Upper lobe of right lung (tissue), 1 donor: ENCODE measurements around the gene LASP1NB.

ENCODE experiments used
- ATAC-seq: fragments of 200-7000 bp; cut with Tn5 transposase; one replicate; pipeline ENCODE4 v1.9.1; 2020; ENCODE audit warnings: mild to moderate bottlenecking, moderate library complexity
- DNase-seq: peaks from one replicate; pipeline ENCODE4 v3.0.0-alpha.2; 2020
- H3K27ac ChIP-seq: fragments of 200-600 bp; one replicate; pipeline ENCODE4 v1.8.0; 2022
- H3K27me3 ChIP-seq: fragments of 200-600 bp; one replicate; pipeline ENCODE4 v1.8.0; 2022; ENCODE audit warnings: mild to moderate bottlenecking
- H3K36me3 ChIP-seq: fragments of 200-600 bp; one replicate; pipeline ENCODE4 v1.8.0; 2022
- H3K4me1 ChIP-seq: fragments of 200-600 bp; one replicate; pipeline ENCODE4 v1.8.0; 2022
- H3K4me3 ChIP-seq: fragments of 200-600 bp; one replicate; pipeline ENCODE4 v1.8.0; 2022; ENCODE audit warnings: mild to moderate bottlenecking
- H3K9me3 ChIP-seq: fragments of 200-600 bp; one replicate; pipeline ENCODE4 v1.8.0; 2022
- CTCF ChIP-seq: fragments of 200-600 bp; IDR thresholded peaks from one replicate; pipeline ENCODE4 v1.8.0; 2022; ENCODE audit warnings: antibody characterized with exemption
- intact Hi-C: fragments of 100-400 bp; cut with DNase I; formaldehyde crosslinking; loops from one replicate; pipeline ENCODE4 v1.11.0; 2022
- donor health status: DM: no; HTN: yes; CAD: no; lungs with severe emphysema.

The LASP1NB gene

GRCh38 chr17:38925263-38925995 lies at the start of gene LASP1NB:
Gene LASP1NB (plus strand): TSS chr17:38925614.
- Histone ChIP-seq H3K27ac (no peak within 1 kb of the TSS), H3K4me3 (no peak within 1 kb of the TSS), H3K9me3 (no peaks in the 10 kb centered on the region), H3K4me1 (peaks cover 15% of the 10 kb centered on the region), H3K36me3 (peaks cover 6% of the 10 kb centered on the region), H3K27me3 (no peaks in the 10 kb centered on the region)
- no peak for ATAC-seq
- peak; percentile 40 for DNase-seq
- TF ChIP-seq CTCF, result no peak
- intact Hi-C loops, result no loop called here

GRCh38 chr17:38877130-38877851 lies 48.1 kb upstream of the LASP1NB start:
- Histone ChIP-seq H3K9me3 (no peaks in the 10 kb centered on the region), H3K4me1 (peaks cover 86% of the 10 kb centered on the region), H3K27ac (peak overlapping the region; percentile 51), H3K27me3 (no peaks in the 10 kb centered on the region), H3K4me3 (no peak overlapping the region), H3K36me3 (peaks cover 34% of the 10 kb centered on the region)
- TF ChIP-seq CTCF, result no peak
- intact Hi-C loops, result no loop called here
- no peak for DNase-seq
- ATAC-seq, result peak; percentile 1

- DNase-seq, result no peak
- H3K27ac ChIP-seq, result peak overlapping the region; percentile 55
- peaks cover 38% of the 10 kb centered on the region for H3K36me3 ChIP-seq
- H3K9me3 ChIP-seq, result no peaks in the 10 kb centered on the region
- intact Hi-C loops, result no loop called here
- peak overlapping the region; percentile 21 for H3K4me3 ChIP-seq
- peak; percentile 79 for ATAC-seq
- peaks cover 86% of the 10 kb centered on the region for H3K4me1 ChIP-seq
- no peak for TF ChIP-seq CTCF
- no peaks in the 10 kb centered on the region for H3K27me3 ChIP-seq
Measured at GRCh38 chr17:38879878-38880665, 45.3 kb upstream of the LASP1NB start.

GRCh38 chr17:38881600-38882191 lies 43.7 kb upstream of the LASP1NB start:
- ATAC-seq (peak; percentile 54), DNase-seq (no peak)
- peak overlapping the region; percentile 55 for H3K27ac ChIP-seq
- TF ChIP-seq CTCF, result no peak
- H3K9me3 ChIP-seq, result no peaks in the 10 kb centered on the region
- intact Hi-C loops, result no loop called here
- peaks cover 51% of the 10 kb centered on the region for H3K36me3 ChIP-seq
- H3K4me3 ChIP-seq, result no peak overlapping the region
- peaks cover 84% of the 10 kb centered on the region for H3K4me1 ChIP-seq
- H3K27me3 ChIP-seq, result no peaks in the 10 kb centered on the region

- peak overlapping the region; percentile 55 for H3K27ac ChIP-seq
- no peak for ATAC-seq
- H3K27me3 ChIP-seq, result no peaks in the 10 kb centered on the region
- no peaks in the 10 kb centered on the region for H3K9me3 ChIP-seq
- H3K36me3 ChIP-seq, result peaks cover 60% of the 10 kb centered on the region
- intact Hi-C loops, result no loop called here
- H3K4me1 ChIP-seq, result peaks cover 74% of the 10 kb centered on the region
- no peak overlapping the region for H3K4me3 ChIP-seq
- no peak for TF ChIP-seq CTCF
- no peak for DNase-seq
Measured at GRCh38 chr17:38882870-38883269, 42.5 kb upstream of the LASP1NB start.
